Activated naive CD4-positive, alpha-beta T cell (primary cell): ENCODE measurements around the gene RIOX2.
"Not testable (repeated sequence)": the region's sequence is repeated elsewhere in the genome, so short reads cannot be mapped to it uniquely, and the experiment has no call there.

Experiments
- DNase-seq, 4 experiments: peaks; one replicate each; lab custom pipeline; 2025; lab: John Stamatoyannopoulos, UW

RIOX2 gene

GRCh38 chr3:97911459-97911858, 60.8 kb downstream of the RIOX2 start:
- DNase-seq: no peak

GRCh38 chr3:97910931-97911351, 61.3 kb downstream of the RIOX2 start:
- DNase-seq: no peak

DNA sequence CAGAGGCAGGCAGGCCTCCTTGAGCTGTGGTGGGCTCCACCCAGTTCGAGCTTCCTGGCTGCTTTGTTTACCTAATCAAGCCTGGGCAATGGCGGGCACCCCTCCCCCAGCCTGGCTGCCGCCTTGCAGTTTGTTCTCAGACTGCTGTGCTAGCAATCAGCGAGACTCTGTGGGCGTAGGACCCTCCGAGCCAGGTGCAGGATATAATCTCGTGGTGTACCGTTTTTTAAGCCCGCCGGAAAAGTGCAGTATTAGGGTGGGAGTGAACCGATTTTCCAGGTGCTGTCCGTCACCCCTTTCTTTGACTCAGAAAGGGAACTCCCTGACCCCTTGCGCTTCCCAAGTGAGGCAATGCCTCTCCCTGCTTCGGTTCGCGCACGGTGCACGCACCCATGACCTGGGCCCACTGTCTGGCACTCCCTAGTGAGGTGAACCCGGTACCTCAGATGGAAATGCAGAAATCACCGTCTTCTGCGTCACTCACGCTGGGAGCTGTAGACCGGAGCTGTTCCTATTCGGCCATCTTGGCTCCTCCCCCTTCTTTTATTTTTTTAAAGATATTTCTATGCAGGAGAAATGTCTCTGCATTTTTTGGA, 61.9 kb downstream of the RIOX2 start:
- not testable (repeated sequence) for DNase-seq

GRCh38 chr3:97909830-97910229, 62.4 kb downstream of the RIOX2 start:
- DNase-seq: not testable (repeated sequence)

GRCh38 chr3:97901313-97902248, 70.7 kb downstream of the RIOX2 start:
- no peak for DNase-seq

DNA sequence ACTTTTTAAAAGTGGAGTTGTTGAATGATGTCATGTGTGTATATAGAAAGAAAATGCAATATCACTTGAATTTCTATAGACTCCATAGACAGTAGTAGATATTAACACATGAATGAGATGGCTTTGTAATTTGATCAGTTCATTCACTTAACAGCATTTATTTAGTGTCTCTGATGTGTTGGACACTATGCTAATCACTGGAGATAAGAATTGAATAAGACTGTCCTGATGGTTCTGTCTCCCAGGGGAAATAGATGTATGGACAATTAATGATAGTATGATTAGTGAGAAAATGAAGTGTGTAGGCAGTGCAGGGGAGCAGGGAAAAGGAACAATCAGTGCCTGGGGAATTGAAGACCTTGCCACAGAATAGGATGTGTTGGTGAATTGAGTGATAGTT, 72.9 kb downstream of the RIOX2 start:
- no peak for DNase-seq

- no peak for DNase-seq
Measured at GRCh38 chr3:97896547-97896946, 75.7 kb downstream of the RIOX2 start.

DNA sequence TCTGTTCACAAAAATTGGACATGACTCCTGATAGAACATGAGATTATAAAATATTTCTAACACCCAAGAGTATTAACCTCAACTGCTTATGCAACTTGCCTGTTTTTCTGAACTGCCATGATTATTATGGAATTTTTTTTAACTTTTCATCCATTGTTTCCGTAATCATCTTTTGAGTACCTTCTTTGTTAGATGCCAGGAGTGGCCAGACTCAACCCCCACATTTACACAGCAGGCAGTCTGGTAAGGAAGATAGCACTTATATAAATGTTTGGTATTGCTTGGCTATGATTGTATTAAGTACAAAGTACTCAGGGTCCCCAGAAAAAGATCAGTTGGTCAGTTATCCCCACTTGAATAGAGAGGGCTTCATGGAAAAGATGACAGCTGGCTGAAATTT, 76.1 kb downstream of the RIOX2 start:
- DNase-seq: no peak

DNA sequence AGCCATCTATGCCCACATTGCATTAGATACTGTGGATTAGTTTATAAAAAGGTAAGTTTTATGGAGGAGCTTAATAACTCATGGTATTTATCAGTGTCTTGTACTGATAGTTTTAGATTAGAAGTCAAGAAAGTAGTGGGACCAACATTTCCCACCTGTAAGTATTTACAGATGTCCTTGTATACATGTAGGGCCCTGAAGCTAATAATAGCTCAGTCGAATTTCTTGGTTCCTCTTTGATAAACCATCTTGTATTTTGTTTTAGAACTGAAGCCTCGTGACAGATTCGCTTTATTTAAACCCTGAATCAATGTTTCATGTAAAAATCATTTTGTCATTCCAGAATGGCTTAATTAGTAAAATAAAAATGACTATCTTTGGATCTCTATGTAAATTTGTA, 77.0 kb downstream of the RIOX2 start:
- no peak for DNase-seq

- DNase-seq: no peak
Measured at GRCh38 chr3:97892852-97893251, 79.4 kb downstream of the RIOX2 start.
